Measurements from ENCODE around the gene AXIN2. TPM values are rescaled to one million over a fixed set of nuclear protein-coding genes. Genes with fewer than 3 reads are reported as not detected.

AXIN2 gene
- total and polyA plus RNA-seq, 9 donors = 17.2 to 75.7 (median 26.9) TPM

GRCh38 chr17:65588181-65588808 lies 26.8 kb upstream of the AXIN2 start:
- intact Hi-C loops (cut with DNase I) = no loop called here
- no peaks in the 10 kb centered on the region for H3K27me3 ChIP-seq
- WGBS, 3 donors = 71 to 84% (median 81%) methylated on average over 9 of the region's 9 CpGs
- no peaks in the 10 kb centered on the region for H3K9me3 ChIP-seq
- no peaks in the 10 kb centered on the region for H3K36me3 ChIP-seq
- DNase-seq = no peak
- TF ChIP-seq POLR2A (IDR thresholded peaks at IDR 0.05) (no peak), EP300 (IDR thresholded peaks at IDR 0.05) (no peak), CTCF (IDR thresholded peaks at IDR 0.05) (no peak)
- no peak overlapping the region for H3K4me3 ChIP-seq
- H3K4me1 ChIP-seq (ENCODE audit: insufficient read depth) = peaks cover 5% of the 10 kb centered on the region
- H3K27ac ChIP-seq = no peak overlapping the region

DNA sequence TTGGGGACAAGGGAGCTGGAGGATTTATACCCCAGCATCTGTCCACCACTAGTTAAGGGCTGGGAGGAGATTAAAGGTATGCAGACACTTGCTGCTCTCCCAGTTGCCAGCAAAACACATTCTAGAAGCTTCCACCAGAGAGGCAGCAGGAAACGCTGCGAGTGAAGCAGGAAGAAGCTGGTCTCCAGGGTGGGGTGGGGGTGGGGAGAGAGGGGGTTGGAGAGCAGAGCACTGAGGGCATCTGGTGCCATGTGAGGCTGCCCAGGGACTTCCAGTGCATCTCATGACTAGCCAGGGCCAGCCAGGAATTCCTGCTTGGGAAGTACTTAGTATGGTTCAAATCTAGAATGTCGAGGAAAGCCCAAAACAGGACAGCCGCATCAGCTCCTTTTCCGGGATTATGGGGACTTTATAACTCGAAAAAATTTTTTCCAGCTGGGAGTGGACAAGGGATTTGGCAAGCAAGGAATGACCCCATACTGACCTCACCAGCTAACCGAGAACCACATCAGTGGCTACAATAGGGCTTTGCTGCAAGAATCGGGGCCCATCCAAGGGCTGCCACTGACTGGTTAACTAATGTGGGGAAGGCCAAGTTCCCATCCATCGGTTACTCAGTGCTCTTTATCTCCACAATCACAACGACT lies 26.2 kb upstream of the AXIN2 start:
- DNase-seq = no peak
- Histone ChIP-seq H3K4me3 (no peak overlapping the region), H3K27me3 (no peaks in the 10 kb centered on the region), H3K4me1 (ENCODE audit: insufficient read depth) (peaks cover 5% of the 10 kb centered on the region), H3K36me3 (no peaks in the 10 kb centered on the region), H3K9me3 (no peaks in the 10 kb centered on the region), H3K27ac (no peak overlapping the region)
- TF ChIP-seq CTCF (IDR thresholded peaks at IDR 0.05) (no peak), POLR2A (IDR thresholded peaks at IDR 0.05) (no peak), EP300 (IDR thresholded peaks at IDR 0.05) (no peak)
- WGBS, 3 donors = 51 to 62% (median 59%) methylated on average over 10 of the region's 10 CpGs
- intact Hi-C loops (cut with DNase I) = no loop called here

- Histone ChIP-seq H3K27me3 (no peaks in the 10 kb centered on the region), H3K27ac (no peak overlapping the region), H3K4me3 (no peak overlapping the region), H3K9me3 (no peaks in the 10 kb centered on the region), H3K36me3 (no peaks in the 10 kb centered on the region), H3K4me1 (ENCODE audit: insufficient read depth) (peaks cover 5% of the 10 kb centered on the region)
- 30 to 47% (median 38%) methylated on average over 9 of the region's 9 CpGs for WGBS, 3 donors
- DNase-seq = no peak
- TF ChIP-seq POLR2A (IDR thresholded peaks at IDR 0.05) = no peak
- TF ChIP-seq CTCF (IDR thresholded peaks at IDR 0.05) = no peak
- no peak for TF ChIP-seq EP300 (IDR thresholded peaks at IDR 0.05)
- intact Hi-C loops (cut with DNase I) = no loop called here
Observed at GRCh38 chr17:65586899-65587298, 25.5 kb upstream of the AXIN2 start.

- no peaks in the 10 kb centered on the region for H3K27me3 ChIP-seq
- 77 to 86% (median 81%) methylated on average over 12 of the region's 12 CpGs for WGBS, 3 donors
- intact Hi-C loops (cut with DNase I) = no loop called here
- H3K4me1 ChIP-seq (ENCODE audit: insufficient read depth) = peaks cover 5% of the 10 kb centered on the region
- H3K9me3 ChIP-seq = no peaks in the 10 kb centered on the region
- no peak for TF ChIP-seq POLR2A (IDR thresholded peaks at IDR 0.05)
- no peak overlapping the region for H3K4me3 ChIP-seq
- DNase-seq = no peak
- H3K36me3 ChIP-seq = no peaks in the 10 kb centered on the region
- no peak overlapping the region for H3K27ac ChIP-seq
Observed at GRCh38 chr17:65584604-65585521, 23.4 kb upstream of the AXIN2 start.

Data from ovary (tissue), 9 donors.